HG03469 (cell line): ENCODE measurements around the gene GPER1.
A peak's percentile ranks its signal among the peaks of the same experiment; 100 is the strongest.

Experiments
- ATAC-seq: cut with Tn5 transposase; IDR thresholded peaks from one replicate; pipeline ENCODE4 v1.9.1; 2021; ENCODE audit warnings: mild to moderate bottlenecking, moderate library complexity, moderate number of reproducible peaks; ENCODE audit not compliant: unreplicated experiment

GPER1 gene

GRCh38 chr7:1053816-1054370, 34.0 kb upstream of the GPER1 start:
- ATAC-seq: no peak

DNA sequence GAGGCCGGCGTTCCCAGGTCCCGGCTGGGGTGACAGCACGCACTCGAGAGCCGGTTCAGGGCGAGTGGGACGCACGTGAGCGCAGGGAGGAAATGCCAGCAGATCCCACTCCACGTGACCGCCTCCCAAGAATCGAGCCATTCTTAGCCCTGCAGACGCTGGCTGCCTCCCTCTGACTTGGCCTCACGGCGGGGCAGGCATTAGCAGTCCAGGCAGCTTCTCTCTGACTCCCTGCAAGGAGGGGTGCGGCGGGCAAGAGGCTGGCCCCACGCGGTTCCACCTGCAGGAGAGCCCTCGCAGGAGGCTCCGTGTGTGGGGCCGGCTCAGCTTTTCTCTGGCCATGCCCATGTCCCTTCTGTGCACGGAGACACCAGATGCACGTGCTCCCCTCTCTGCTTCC, 33.5 kb upstream of the GPER1 start:
- ATAC-seq: no peak

DNA sequence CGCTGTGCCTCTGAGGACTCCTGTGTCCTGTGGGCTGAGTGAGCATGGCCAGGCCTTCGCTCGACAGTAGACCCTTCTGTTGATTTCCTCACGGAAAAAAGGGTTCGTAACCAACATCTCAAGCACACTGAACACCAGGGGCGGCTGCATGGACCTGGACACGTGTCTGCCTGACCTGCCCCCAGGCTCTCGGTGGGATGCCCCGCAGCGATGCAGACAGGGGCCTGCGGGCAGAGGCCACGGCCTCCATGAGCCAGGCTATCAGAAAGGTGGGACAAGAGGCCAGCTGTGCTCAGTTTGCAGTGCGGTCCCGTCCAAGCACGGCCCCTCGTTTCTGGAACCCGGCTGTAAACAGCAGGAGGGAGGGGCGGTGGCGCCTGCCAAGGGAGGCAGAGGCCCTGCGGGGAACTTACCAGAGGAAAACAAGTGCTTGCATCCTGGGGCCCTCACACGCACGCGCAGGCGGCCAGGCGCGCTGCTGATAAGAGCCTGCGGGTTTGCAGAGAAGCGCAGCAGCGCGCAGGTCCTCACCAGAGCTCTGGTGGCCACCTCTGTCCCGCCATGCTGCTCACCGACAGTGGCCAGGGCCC, 33.0 kb upstream of the GPER1 start:
- no peak for ATAC-seq

- no peak for ATAC-seq
These were observed 32.4 kb upstream of the GPER1 start for GRCh38 chr7:1055491-1055955.

- no peak for ATAC-seq
These were observed 31.7 kb upstream of the GPER1 start for GRCh38 chr7:1055956-1056784.

- no peak for ATAC-seq
These were observed 31.0 kb upstream of the GPER1 start for GRCh38 chr7:1056785-1057410.

GRCh38 chr7:1057416-1058291, 30.3 kb upstream of the GPER1 start:
- ATAC-seq: no peak

DNA sequence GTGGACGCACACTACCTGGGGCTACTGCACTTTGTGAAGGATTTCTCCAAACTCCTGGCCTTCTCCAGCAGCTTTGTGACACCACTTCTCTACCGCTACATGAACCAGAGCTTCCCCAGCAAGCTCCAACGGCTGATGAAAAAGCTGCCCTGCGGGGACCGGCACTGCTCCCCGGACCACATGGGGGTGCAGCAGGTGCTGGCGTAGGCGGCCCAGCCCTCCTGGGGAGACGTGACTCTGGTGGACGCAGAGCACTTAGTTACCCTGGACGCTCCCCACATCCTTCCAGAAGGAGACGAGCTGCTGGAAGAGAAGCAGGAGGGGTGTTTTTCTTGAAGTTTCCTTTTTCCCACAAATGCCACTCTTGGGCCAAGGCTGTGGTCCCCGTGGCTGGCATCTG, 29.6 kb upstream of the GPER1 start:
- ATAC-seq: no peak

DNA sequence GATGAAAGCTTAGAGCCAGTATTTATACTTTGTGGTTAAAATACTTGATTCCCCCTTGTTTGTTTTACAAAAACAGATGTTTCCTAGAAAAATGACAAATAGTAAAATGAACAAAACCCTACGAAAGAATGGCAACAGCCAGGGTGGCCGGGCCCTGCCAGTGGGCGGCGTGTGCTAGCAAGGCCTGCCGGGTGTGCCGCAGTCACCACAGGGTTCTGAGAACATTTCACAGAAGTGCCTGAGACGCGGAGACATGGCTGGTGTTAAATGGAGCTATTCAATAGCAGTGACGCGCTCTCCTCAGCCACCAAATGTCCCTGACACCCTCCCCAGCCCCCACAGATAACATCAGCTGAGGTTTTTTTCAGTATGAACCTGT, 29.1 kb upstream of the GPER1 start:
- no peak for ATAC-seq

- ATAC-seq: no peak
These were observed 28.5 kb upstream of the GPER1 start for GRCh38 chr7:1059200-1060091.

DNA sequence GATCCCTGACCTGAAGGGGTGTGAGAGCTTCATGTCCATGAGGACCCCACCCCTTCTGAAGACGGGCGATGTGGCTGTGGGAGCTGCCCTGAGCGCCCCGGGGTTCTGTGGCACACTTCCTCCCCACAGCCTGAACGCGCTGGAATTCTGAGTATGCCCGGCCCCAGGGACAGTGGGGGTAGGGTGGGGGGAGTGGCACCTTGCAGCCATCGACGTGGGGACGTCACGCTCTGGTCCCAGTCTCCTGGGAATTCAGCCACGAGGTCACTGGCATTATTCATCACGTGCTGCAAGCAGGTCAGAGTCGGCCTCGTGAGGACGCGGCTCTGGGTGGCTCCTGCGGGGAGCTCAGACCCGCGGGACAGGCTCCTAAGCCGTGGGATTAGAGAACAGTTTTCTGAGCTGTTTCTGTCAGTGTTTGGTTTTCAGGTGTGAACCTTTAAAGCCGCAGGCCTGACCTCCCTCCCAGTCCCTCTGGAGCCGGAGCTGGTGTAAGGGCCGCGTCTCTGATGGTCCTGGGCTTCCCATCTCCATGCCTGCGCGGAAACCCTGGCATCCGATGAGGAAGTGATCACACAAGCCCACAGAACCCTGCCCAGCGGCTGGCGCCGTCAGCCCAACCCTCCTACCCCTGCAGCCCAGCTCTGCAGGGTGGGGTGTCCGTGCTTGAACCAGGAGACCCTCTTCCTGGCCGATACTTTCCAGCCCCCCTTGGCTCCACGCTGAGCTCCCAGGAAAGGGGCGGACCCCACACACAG, 27.4 kb upstream of the GPER1 start:
- ATAC-seq: no peak

- ATAC-seq: no peak
These were observed 26.7 kb upstream of the GPER1 start for GRCh38 chr7:1061180-1061579.

DNA sequence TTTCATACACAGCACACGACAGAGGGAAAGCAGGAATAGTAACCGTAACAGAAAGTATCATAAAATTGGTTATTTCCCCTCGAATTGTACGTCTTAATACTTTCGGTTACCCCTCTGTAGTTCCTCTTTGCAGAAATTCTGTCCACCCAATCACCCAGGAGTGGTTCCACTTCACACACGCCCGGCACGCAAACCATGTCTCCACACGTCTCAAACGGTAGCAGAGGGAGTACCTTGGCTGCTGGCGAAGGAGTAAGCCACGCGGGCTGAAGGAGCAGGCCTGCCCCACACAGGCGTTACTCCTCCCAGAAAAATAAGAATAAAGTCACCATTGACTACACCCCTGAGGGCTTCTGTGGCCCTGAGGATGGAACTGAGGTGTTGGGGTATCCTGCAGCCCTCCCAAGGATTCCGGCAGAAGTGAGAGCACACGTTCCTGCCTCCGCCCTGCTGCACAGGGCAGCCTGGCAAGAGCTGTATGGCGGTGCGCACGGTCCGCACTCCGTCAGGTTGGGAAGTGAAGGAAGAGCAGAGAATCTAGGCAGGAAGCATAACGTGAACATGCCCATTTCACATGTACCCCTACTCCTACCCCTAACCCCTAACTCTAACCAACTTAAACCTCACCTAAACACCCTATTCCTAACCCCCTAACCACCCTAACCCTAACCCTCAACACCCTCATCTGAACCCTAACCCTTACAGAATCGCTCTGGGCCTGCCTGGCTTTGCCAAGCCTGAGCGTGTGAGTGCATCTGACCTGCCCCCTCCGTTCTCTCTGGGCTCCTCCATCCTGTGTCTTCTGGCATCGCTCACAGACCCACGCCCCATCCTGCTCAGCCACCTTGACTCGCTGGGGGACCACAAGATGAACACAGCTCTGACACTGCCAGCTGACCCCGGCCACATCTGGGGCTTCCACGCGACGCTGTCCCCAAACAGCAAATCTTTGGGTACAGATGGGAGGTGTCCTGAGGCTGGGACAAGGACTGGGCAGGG, 25.3 kb upstream of the GPER1 start:
- ATAC-seq: peak; percentile 49

- no peak for ATAC-seq
These were observed 24.6 kb upstream of the GPER1 start for GRCh38 chr7:1063361-1063760.

GRCh38 chr7:1064581-1064980, 23.3 kb upstream of the GPER1 start:
- ATAC-seq: no peak

DNA sequence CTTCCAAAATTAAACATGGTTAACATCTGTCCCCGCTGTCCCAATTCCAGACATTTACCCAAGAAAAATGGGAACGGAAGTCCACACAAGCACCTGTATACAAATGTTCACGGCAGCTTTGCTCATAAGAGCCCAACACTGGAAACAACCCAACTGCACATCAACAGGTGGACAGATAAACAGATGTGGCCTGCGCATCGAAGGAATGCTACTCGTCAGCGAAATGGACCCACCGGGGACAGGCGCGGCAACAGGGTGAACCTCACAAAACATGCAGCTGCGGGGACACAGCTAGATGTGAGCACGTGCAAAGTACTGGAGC, 22.7 kb upstream of the GPER1 start:
- ATAC-seq: no peak

GRCh38 chr7:1065585-1066241, 22.2 kb upstream of the GPER1 start:
- ATAC-seq: no peak

- ATAC-seq: no peak
These were observed 21.7 kb upstream of the GPER1 start for GRCh38 chr7:1066242-1066588.
